Suprapubic skin (tissue), 4 donors: ENCODE results near the gene PAX5. TPM values are rescaled to one million over a fixed set of nuclear protein-coding genes. Genes with fewer than 3 reads are reported as not detected.

Experiments
- DNase-seq, 2 donors: peaks; one replicate each; pipeline ENCODE4 v3.0.0-alpha.2; 2019; ENCODE audit warnings: low spot score in 2 of 2
- H3K27ac ChIP-seq: fragments of 200-600 bp; sonication (generic); one replicate; pipeline ENCODE4 v1.5.1; 2019
- H3K27me3 ChIP-seq: fragments of 200-600 bp; sonication (generic); one replicate; pipeline ENCODE4 v1.5.1; 2019
- H3K36me3 ChIP-seq: fragments of 200-600 bp; sonication (generic); one replicate; pipeline ENCODE4 v1.5.1; 2019
- H3K4me1 ChIP-seq: fragments of 200-600 bp; sonication (generic); one replicate; pipeline ENCODE4 v1.5.1; 2019
- H3K4me3 ChIP-seq: fragments of 200-600 bp; sonication (generic); one replicate; pipeline ENCODE4 v1.5.1; 2019; ENCODE audit warnings: mild to moderate bottlenecking
- H3K9me3 ChIP-seq: fragments of 200-600 bp; sonication (generic); one replicate; pipeline ENCODE4 v1.5.1; 2019
- EP300 ChIP-seq: sonication (generic); formaldehyde crosslinking; IDR thresholded peaks from one replicate; pipeline ENCODE4 v1.6.1; 2017; ENCODE audit warnings: antibody characterized with exemption
- POLR2A ChIP-seq, 2 donors: fragments of 450-650 bp; IDR thresholded peaks; one replicate each; pipeline ENCODE4 v1.6.1; 2017; ENCODE audit warnings: antibody characterized with exemption in 2 of 2, mild to moderate bottlenecking in 2 of 2, moderate library complexity in 2 of 2
- POLR2AphosphoS5 ChIP-seq, 3 donors: sonication (generic); formaldehyde crosslinking; IDR thresholded peaks; one replicate each; pipeline ENCODE4 v1.6.1; 2017; ENCODE audit warnings: antibody characterized with exemption in 3 of 3
- WGBS: methylation state at CpG from one replicate; pipeline ENCODE4 v1.1.5; 2018; 5-methylcytosine and 5-hydroxymethylcytosine counted together
- total RNA-seq, 4 donors: library from RNA; depleted of rRNA; stranded (reverse); fragments of >200 nt; gene quantifications; one replicate each; pipeline ENCODE4 v1.1.0, GENCODE V29; 2016
- TF ChIP-seq, protein P1 (sequence below), 2 donors: fragments of 200-600 bp in 1 of 2; fragments of 450-650 bp in 1 of 2; sonication (generic) in 1 of 2; IDR thresholded peaks; one replicate each; pipeline ENCODE4 v1.5.1; 2016 to 2019; ENCODE audit warnings: antibody characterized with exemption in 2 of 2, mild to moderate bottlenecking in 1 of 2, moderate library complexity in 1 of 2

PAX5 gene
- total RNA-seq, 4 donors from 2014 or later: 0.04 TPM; not detected in 3

DNA sequence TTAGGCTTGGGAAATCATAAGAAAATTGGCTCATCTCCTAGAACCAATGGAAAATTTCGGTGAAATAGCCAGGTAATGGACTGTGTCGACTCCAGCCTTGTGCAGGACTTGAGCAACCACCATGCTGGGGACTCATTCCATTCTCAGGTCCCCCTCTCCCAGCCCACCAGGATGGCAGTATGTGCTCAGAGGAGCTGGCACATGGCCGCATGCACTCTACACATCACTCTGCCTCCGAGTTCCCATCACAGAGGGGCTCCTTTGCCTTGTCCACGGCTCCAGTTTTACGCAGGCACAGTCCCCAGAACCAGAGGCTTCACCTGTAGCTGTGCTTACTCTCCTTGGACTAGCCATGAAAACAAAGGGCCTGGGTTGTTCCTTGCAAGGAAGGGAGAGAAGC, 149.3 kb downstream of the PAX5 start:
- Histone ChIP-seq H3K4me3 (no peak overlapping the region), H3K27me3 (peaks cover 30% of the 10 kb centered on the region), H3K27ac (no peak overlapping the region), H3K36me3 (no peaks in the 10 kb centered on the region), H3K9me3 (no peaks in the 10 kb centered on the region), H3K4me1 (no peaks in the 10 kb centered on the region)
- no peak for TF ChIP-seq EP300
- no peak for TF ChIP-seq POLR2A (IDR thresholded peaks at IDR 0.05)
- no peak for TF ChIP-seq POLR2AphosphoS5 (IDR thresholded peaks at IDR 0.05)
- TF ChIP-seq, protein P1, sequence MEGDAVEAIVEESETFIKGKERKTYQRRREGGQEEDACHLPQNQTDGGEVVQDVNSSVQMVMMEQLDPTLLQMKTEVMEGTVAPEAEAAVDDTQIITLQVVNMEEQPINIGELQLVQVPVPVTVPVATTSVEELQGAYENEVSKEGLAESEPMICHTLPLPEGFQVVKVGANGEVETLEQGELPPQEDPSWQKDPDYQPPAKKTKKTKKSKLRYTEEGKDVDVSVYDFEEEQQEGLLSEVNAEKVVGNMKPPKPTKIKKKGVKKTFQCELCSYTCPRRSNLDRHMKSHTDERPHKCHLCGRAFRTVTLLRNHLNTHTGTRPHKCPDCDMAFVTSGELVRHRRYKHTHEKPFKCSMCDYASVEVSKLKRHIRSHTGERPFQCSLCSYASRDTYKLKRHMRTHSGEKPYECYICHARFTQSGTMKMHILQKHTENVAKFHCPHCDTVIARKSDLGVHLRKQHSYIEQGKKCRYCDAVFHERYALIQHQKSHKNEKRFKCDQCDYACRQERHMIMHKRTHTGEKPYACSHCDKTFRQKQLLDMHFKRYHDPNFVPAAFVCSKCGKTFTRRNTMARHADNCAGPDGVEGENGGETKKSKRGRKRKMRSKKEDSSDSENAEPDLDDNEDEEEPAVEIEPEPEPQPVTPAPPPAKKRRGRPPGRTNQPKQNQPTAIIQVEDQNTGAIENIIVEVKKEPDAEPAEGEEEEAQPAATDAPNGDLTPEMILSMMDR (IDR thresholded peaks at IDR 0.05): no peak
- WGBS: 85% methylated on average over 6 of the region's 6 CpGs
- DNase-seq: no peak

DNA sequence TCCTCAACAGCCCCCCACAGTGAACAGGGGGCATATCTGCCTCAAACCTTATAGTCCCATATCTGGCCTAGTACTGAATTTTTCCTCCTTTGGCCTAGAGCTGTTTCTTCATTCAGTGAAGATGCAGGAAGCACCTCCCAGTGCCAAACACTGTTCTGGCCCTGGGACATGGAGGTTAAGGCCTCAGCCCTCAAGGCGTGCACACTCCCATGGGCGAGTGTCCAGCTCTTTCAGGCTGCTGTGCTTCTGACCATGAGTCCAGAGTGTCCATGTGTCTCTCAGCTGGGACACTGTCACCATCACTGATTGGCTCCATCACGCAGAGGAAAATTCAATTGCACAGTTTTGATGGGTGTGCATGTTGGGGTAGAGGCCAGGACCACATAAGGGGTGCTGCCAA, 151.5 kb downstream of the PAX5 start:
- WGBS: 80% methylated on average over 1 of the region's 3 CpGs
- no peak for TF ChIP-seq POLR2AphosphoS5 (IDR thresholded peaks at IDR 0.05)
- TF ChIP-seq, protein P1 (IDR thresholded peaks at IDR 0.05): no peak
- no peak for TF ChIP-seq EP300
- no peak for TF ChIP-seq POLR2A (IDR thresholded peaks at IDR 0.05)
- H3K36me3 ChIP-seq: no peaks in the 10 kb centered on the region

DNA sequence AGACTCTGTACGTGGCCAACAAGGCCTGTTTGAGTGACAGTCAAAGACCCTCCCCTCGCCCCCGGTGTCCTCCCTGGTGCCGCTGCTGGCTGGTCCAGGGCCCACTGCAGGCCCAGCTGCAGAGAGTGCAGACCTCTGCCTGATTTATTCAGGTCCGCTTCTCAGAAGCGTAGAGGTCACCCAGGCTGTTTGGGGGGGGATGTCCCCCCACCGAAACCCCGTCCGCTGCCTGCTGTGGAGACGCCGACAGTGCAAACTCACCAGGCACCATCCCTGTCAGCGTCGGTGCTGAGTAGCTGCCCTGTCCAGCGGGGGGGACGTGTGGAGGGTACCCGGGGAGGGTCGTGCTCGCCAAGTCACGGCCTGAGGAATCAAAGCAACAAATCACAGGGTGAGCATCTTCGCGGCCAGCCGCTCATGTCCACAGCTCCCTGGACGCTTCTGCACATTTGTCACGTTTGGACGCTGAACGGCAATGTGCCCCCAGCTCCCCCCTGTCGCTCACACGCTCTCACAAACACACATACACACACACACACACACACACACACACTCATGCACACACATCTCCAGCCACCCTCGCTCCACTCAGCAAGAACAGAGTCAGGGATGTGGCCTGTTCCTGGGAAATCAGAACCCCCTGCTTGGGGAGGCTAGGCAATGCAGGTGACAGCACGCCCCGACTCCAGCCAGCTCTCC, 152.2 kb downstream of the PAX5 start:
- Histone ChIP-seq H3K9me3 (no peaks in the 10 kb centered on the region), H3K4me1 (no peaks in the 10 kb centered on the region), H3K27me3 (peaks cover 39% of the 10 kb centered on the region), H3K4me3 (no peak overlapping the region), H3K36me3 (no peaks in the 10 kb centered on the region), H3K27ac (no peak overlapping the region)
- 70% methylated on average over 26 of the region's 31 CpGs for WGBS
- TF ChIP-seq POLR2AphosphoS5 (IDR thresholded peaks at IDR 0.05) (no peak), POLR2A (IDR thresholded peaks at IDR 0.05) (no peak), EP300 (no peak)
- TF ChIP-seq, protein P1 (IDR thresholded peaks at IDR 0.05): no peak
- no peak for DNase-seq

More for the DNA sequence above, 151.5 kb downstream of the PAX5 start:
- Histone ChIP-seq H3K4me3 (no peak overlapping the region), H3K27ac (no peak overlapping the region), H3K27me3 (peaks cover 39% of the 10 kb centered on the region), H3K4me1 (no peaks in the 10 kb centered on the region), H3K9me3 (no peaks in the 10 kb centered on the region)
- no peak for DNase-seq

DNA sequence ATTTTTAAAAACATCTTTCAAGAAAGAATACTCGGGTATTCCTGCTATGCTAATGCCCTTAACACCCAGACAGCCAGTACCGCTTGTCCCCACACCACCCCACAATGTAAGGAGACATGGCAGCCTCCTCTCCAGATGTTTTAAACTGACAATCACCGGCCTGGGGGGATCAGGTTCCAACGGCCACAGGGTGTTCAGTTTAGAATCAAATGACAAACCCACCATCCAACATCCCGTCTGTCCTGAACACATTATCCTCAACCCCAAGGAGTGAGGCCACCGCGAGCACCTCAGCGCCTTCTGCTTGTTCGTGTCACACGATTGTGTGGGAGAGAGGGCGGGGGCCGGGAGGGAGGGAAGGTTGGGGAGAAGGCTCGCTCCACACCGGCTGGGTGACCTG, 152.8 kb downstream of the PAX5 start:
- DNase-seq: no peak
- Histone ChIP-seq H3K9me3 (no peaks in the 10 kb centered on the region), H3K4me3 (no peak overlapping the region), H3K4me1 (no peaks in the 10 kb centered on the region), H3K27ac (no peak overlapping the region), H3K27me3 (peaks cover 36% of the 10 kb centered on the region), H3K36me3 (no peaks in the 10 kb centered on the region)
- 78% methylated on average over 14 of the region's 14 CpGs for WGBS
- TF ChIP-seq EP300 (no peak), POLR2A (IDR thresholded peaks at IDR 0.05) (no peak), POLR2AphosphoS5 (IDR thresholded peaks at IDR 0.05) (no peak)
- TF ChIP-seq, protein P1 (IDR thresholded peaks at IDR 0.05): no peak

DNA sequence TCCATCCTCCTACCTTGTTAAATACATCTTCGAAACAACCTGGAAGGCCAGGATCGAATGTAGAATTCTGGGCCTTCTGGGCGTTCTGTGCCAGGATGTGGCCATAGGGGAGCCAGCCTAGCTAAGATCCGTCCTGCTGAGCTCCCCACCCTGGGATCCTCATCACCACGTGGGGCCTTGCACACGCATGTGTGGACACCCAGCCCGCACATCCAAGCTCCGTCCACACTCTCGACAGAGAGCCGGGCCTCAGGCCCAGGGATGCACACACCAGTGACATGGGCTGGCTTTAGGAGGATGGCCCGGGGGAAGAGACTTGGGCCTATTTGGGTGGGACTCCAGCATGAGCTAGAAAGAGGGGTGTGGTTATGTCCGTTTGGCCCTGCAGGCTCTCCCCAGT, 154.0 kb downstream of the PAX5 start:
- Histone ChIP-seq H3K4me3 (no peak overlapping the region), H3K27ac (no peak overlapping the region), H3K4me1 (no peaks in the 10 kb centered on the region), H3K9me3 (no peaks in the 10 kb centered on the region), H3K36me3 (no peaks in the 10 kb centered on the region), H3K27me3 (peaks cover 24% of the 10 kb centered on the region)
- TF ChIP-seq POLR2A (IDR thresholded peaks at IDR 0.05) (no peak), POLR2AphosphoS5 (IDR thresholded peaks at IDR 0.05) (no peak), EP300 (no peak)
- TF ChIP-seq, protein P1 (IDR thresholded peaks at IDR 0.05): no peak
- 89% methylated on average over 8 of the region's 12 CpGs for WGBS
- no peak for DNase-seq
